Ovary (tissue), 9 donors: ENCODE measurements around the gene NFIA. TPM values are rescaled to one million over a fixed set of nuclear protein-coding genes. Genes with fewer than 3 reads are reported as not detected.

Source experiments
- DNase-seq, 5 donors: peaks; one replicate each; pipeline ENCODE4 v3.0.0-alpha.2; 2019 to 2020
- H3K27ac ChIP-seq, 2 donors: fragments of 200-600 bp; one replicate each; pipeline versions ENCODE4 v1.5.1 to v1.8.0; 2019 to 2022
- H3K27me3 ChIP-seq: fragments of 200-600 bp; one replicate; pipeline ENCODE4 v1.8.0; 2022
- H3K36me3 ChIP-seq: fragments of 200-600 bp; sonication (generic); one replicate; pipeline ENCODE4 v1.5.1; 2019
- H3K4me1 ChIP-seq: one replicate; pipeline ENCODE4 v1.8.1; 2013; ENCODE audit warnings: mild to moderate bottlenecking, moderate library complexity; ENCODE audit not compliant: insufficient read depth
- H3K4me3 ChIP-seq: fragments of 200-600 bp; sonication (generic); one replicate; pipeline ENCODE4 v1.5.1; 2017
- H3K9me3 ChIP-seq, 2 donors: fragments of 200-600 bp in 1 of 2; sonication (generic) in 1 of 2; one replicate each; pipeline versions ENCODE4 v1.5.1 to v1.8.1; 2013 to 2019; ENCODE audit warnings: mild to moderate bottlenecking in 1 of 2, moderate library complexity in 1 of 2
- CTCF ChIP-seq, 3 donors: fragments of 450-650 bp in 2 of 3; fragments of 200-600 bp in 1 of 3; IDR thresholded peaks; one replicate each; pipeline versions ENCODE4 v1.5.1 to v1.8.0; 2016 to 2022; ENCODE audit warnings: antibody characterized with exemption in 3 of 3, mild to moderate bottlenecking in 1 of 3
- EP300 ChIP-seq: sonication (generic); formaldehyde crosslinking; IDR thresholded peaks from one replicate; pipeline ENCODE4 v1.6.1; 2017; ENCODE audit warnings: antibody characterized with exemption
- POLR2A ChIP-seq: fragments of 450-650 bp; IDR thresholded peaks from one replicate; pipeline ENCODE4 v1.6.1; 2017; ENCODE audit warnings: antibody characterized with exemption, mild to moderate bottlenecking, moderate library complexity
- WGBS, 3 donors: extraction: QIAGEN DNeasy Blood & Tissue Kit in 1 of 3; methylation state at CpG; one replicate each; pipeline versions ENCODE4 v1.1.5 to v1.1.7; 2013 to 2017; 5-methylcytosine and 5-hydroxymethylcytosine counted together
- intact Hi-C, 4 donors: fragments of 100-400 bp; cut with DNase I; formaldehyde crosslinking; loops; one replicate each; pipeline versions ENCODE4 v1.11.0 to v1.15.1; 2022 to 2023
- polyA plus RNA-seq, 2 donors: library from polyadenylated mRNA; stranded (reverse); fragments of 200-250 nt in 1 of 2; fragments of 350-450 nt in 1 of 2; fragmentation: Illumina TruSeq in 1 of 2; extraction: RNeasy Lipid Tissue Mini Kit (QIAGEN cat#74804) in 1 of 2; gene quantifications; one replicate each; pipeline ENCODE4 v1.2.3, GENCODE V29; 2013 to 2014
- total RNA-seq, 7 donors: library from RNA; depleted of rRNA in 2 of 7; stranded (reverse); fragments of >200 nt in 2 of 7; fragmentation: NEBNext Ultra II Directional in 3 of 7; extraction: Animal tissue kit (Norgen Biotek cat#: 25700) in 3 of 7; gene quantifications; one replicate each; pipeline versions ENCODE4 v1.1.0 to v1.2.4, GENCODE V29; 2016 to 2023
- donor health status: DM: no; HTN: no; CAD: no; lungs with moderate emphysema.
- donor health status: DM: no; HTN: no; CAD: no.
- donor health status: Bipolar disorder and iron deficiency.
- donor health status: DM: yes; HTN: yes; CAD: no.
- donor health status: DM: no; HTN: no; CAD: no.
- donor health status: DM: yes; HTN: yes; CAD: no.

The NFIA gene
- total and polyA plus RNA-seq, 9 donors, result 11.8 to 115 (median 80.9) TPM

- no peak overlapping the region for H3K27ac ChIP-seq
- 90 to 96% (median 91%) methylated on average over 7 of the region's 7 CpGs for WGBS, 3 donors
- H3K4me3 ChIP-seq, result no peak overlapping the region
- TF ChIP-seq CTCF (IDR thresholded peaks at IDR 0.05), result no peak
- no peaks in the 10 kb centered on the region for H3K27me3 ChIP-seq
- DNase-seq, result no peak
- intact Hi-C loops, result no loop called here
- peaks cover 3% of the 10 kb centered on the region for H3K4me1 ChIP-seq
- H3K36me3 ChIP-seq, result no peaks in the 10 kb centered on the region
- no peaks in the 10 kb centered on the region for H3K9me3 ChIP-seq
Observed at GRCh38 chr1:61297887-61298286, 215.5 kb downstream of the NFIA start.

GRCh38 chr1:61299463-61299862, 217.1 kb downstream of the NFIA start:
- no peaks in the 10 kb centered on the region for H3K9me3 ChIP-seq
- no peak overlapping the region for H3K4me3 ChIP-seq
- WGBS, 3 donors, result 9 to 18% (median 10%) methylated on average over 2 of the region's 2 CpGs
- H3K4me1 ChIP-seq, result peaks cover 3% of the 10 kb centered on the region
- no peaks in the 10 kb centered on the region for H3K27me3 ChIP-seq
- no peaks in the 10 kb centered on the region for H3K36me3 ChIP-seq
- no peak for DNase-seq
- no peak overlapping the region for H3K27ac ChIP-seq
- TF ChIP-seq EP300, result no peak
- no peak for TF ChIP-seq POLR2A
- no peak for TF ChIP-seq CTCF (IDR thresholded peaks at IDR 0.05)
- intact Hi-C loops, result no loop called here

- H3K9me3 ChIP-seq, result no peaks in the 10 kb centered on the region
- no peaks in the 10 kb centered on the region for H3K27me3 ChIP-seq
- TF ChIP-seq EP300 (no peak), CTCF (IDR thresholded peaks at IDR 0.05) (no peak), POLR2A (no peak)
- no peak overlapping the region for H3K4me3 ChIP-seq
- intact Hi-C loops, result no loop called here
- H3K4me1 ChIP-seq, result peaks cover 3% of the 10 kb centered on the region
- no peaks in the 10 kb centered on the region for H3K36me3 ChIP-seq
- 81 to 93% (median 91%) methylated on average over 3 of the region's 3 CpGs for WGBS, 3 donors
- no peak for DNase-seq
- no peak overlapping the region for H3K27ac ChIP-seq
Observed at GRCh38 chr1:61300899-61301298, 218.5 kb downstream of the NFIA start.

- TF ChIP-seq POLR2A, result no peak
- intact Hi-C loops, result no loop called here
- H3K27ac ChIP-seq, result no peak overlapping the region
- H3K4me1 ChIP-seq, result peaks cover 3% of the 10 kb centered on the region
- DNase-seq, result no peak
- no peaks in the 10 kb centered on the region for H3K27me3 ChIP-seq
- WGBS, 3 donors, result 47 to 53% (median 53%) methylated on average over 4 of the region's 4 CpGs
- no peaks in the 10 kb centered on the region for H3K9me3 ChIP-seq
- H3K4me3 ChIP-seq, result no peak overlapping the region
- H3K36me3 ChIP-seq, result no peaks in the 10 kb centered on the region
Observed at GRCh38 chr1:61301824-61302657, 219.7 kb downstream of the NFIA start.

- no peaks in the 10 kb centered on the region for H3K27me3 ChIP-seq
- no peaks in the 10 kb centered on the region for H3K36me3 ChIP-seq
- DNase-seq, result no peak
- no peak overlapping the region for H3K27ac ChIP-seq
- no peak overlapping the region for H3K4me3 ChIP-seq
- no peaks in the 10 kb centered on the region for H3K4me1 ChIP-seq
- WGBS, 3 donors, result 91 to 97% (median 94%) methylated on average over 3 of the region's 3 CpGs
- no peaks in the 10 kb centered on the region for H3K9me3 ChIP-seq
- TF ChIP-seq CTCF (IDR thresholded peaks at IDR 0.05) (no peak), POLR2A (no peak), EP300 (no peak)
- intact Hi-C loops, result no loop called here
Observed at GRCh38 chr1:61307422-61308142, 225.2 kb downstream of the NFIA start.
